Stimulated activated CD4-positive, alpha-beta T cell treated with anti-CD3 and anti-CD28 coated beads, Interleukin-15, amount 100 ng/mL, for 48 hours (primary cell): ENCODE data around the gene COL4A2.

Experiments
- DNase-seq, 2 donors: peaks; one replicate each; pipeline ENCODE4 v3.0.0-alpha.2; 2020; ENCODE audit warnings: low read depth in 2 of 2

The COL4A2 gene

GRCh38 chr13:110290153-110290552, 16.9 kb upstream of the COL4A2 start:
- DNase-seq: no peak

- DNase-seq: no peak
Measured at GRCh38 chr13:110290826-110291225, 16.3 kb upstream of the COL4A2 start.

GRCh38 chr13:110291286-110291685, 15.8 kb upstream of the COL4A2 start:
- DNase-seq: no peak

GRCh38 chr13:110293037-110293436, 14.0 kb upstream of the COL4A2 start:
- no peak for DNase-seq

GRCh38 chr13:110293649-110294048, 13.4 kb upstream of the COL4A2 start:
- no peak for DNase-seq

GRCh38 chr13:110294146-110294545, 12.9 kb upstream of the COL4A2 start:
- DNase-seq: no peak

GRCh38 chr13:110294622-110295021, 12.5 kb upstream of the COL4A2 start:
- no peak for DNase-seq

- DNase-seq: no peak
Measured at GRCh38 chr13:110297011-110297410, 10.1 kb upstream of the COL4A2 start.

GRCh38 chr13:110297766-110298504, 9.1 kb upstream of the COL4A2 start:
- DNase-seq: no peak

- DNase-seq: peak; percentile 9 to 29
Measured at GRCh38 chr13:110298505-110299282, 8.4 kb upstream of the COL4A2 start.

GRCh38 chr13:110299283-110299840, 7.7 kb upstream of the COL4A2 start:
- no peak for DNase-seq

- no peak for DNase-seq
Measured at GRCh38 chr13:110300090-110300815, 6.8 kb upstream of the COL4A2 start.

GRCh38 chr13:110301083-110301482, 6.0 kb upstream of the COL4A2 start:
- DNase-seq: no peak

GRCh38 chr13:110301606-110302553, 5.2 kb upstream of the COL4A2 start:
- DNase-seq: no peak

GRCh38 chr13:110302997-110303396, 4.1 kb upstream of the COL4A2 start:
- DNase-seq: no peak

GRCh38 chr13:110303644-110304043, 3.4 kb upstream of the COL4A2 start:
- no peak for DNase-seq

- DNase-seq: no peak
Measured at GRCh38 chr13:110304256-110304655, 2.8 kb upstream of the COL4A2 start.

- no peak for DNase-seq
Measured at GRCh38 chr13:110305001-110305400, 2.1 kb upstream of the COL4A2 start.

GRCh38 chr13:110305544-110305943, 1.5 kb upstream of the COL4A2 start:
- no peak for DNase-seq

- DNase-seq: no peak
Measured at GRCh38 chr13:110305949-110306339, 1.1 kb upstream of the COL4A2 start.

GRCh38 chr13:110306340-110306959, 634 bp upstream of the COL4A2 start:
- no peak for DNase-seq
